ENCODE measurements around the gene RYR2.

RYR2 gene

DNA sequence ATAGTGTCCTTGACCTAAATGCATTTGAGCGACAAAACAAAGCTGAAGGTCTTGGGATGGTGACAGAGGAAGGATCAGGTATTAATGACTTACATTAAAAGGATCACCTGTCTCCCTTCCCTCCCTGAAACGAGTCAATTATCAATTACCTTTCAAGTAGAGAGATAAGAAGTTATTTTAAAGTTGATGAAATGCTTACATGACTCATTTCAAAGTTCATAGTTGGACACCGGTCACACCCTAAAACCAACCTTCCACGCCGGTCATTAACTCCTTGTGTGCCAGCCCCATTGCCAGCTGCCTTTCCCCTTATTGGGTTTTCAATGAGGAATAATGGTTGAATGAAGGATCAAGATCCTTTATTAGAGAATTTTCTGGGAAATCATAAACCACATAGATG, 719.0 kb downstream of the RYR2 start:
- Histone ChIP-seq H3K27ac (ENCODE audit: low read length) (no peak overlapping the region), H3K36me3 (ENCODE audit: control insufficient read depth in 2 of 2, insufficient read depth in 2 of 2, low read length in 2 of 2) (peaks cover 0 to 2% of the 10 kb centered on the region in 2 donors), H3K9me3 (ENCODE audit: control insufficient read depth in 2 of 2, low read length in 2 of 2) (no peaks in the 10 kb centered on the region), H3K27me3 (ENCODE audit: control insufficient read depth in 1 of 2, insufficient read depth in 2 of 2, low read length in 2 of 2) (no peaks in the 10 kb centered on the region), H3K4me3 (ENCODE audit: low read length in 2 of 2) (no peak overlapping the region), H3K9ac (ENCODE audit: low read length in 2 of 2) (no peak overlapping the region), H3K4me1 (ENCODE audit: control insufficient read depth, insufficient read depth, low read length) (no peaks in the 10 kb centered on the region)

DNA sequence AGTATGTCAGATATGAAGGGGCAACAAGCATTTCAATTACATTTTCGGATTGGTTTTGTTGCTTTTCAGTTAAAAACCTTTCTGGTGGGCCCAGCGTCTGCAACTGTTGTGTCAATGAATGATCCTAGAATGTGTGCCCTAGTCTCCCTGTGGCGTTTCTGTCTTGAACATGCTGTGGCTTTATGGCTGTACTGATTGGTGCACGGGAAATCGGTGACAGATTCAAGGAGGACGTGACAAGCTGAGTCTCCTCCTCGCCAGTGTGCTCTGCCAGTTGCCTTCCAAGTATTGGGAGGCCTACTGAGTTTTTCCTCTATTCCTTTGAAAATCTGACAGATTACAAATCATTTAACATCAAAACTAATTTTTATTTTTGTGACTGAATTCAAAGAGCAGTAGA, 721.2 kb downstream of the RYR2 start:
- no peak overlapping the region for H3K27ac ChIP-seq (ENCODE audit: low read length)
- no peak overlapping the region for H3K9ac ChIP-seq (ENCODE audit: low read length in 2 of 2)
- no peaks in the 10 kb centered on the region for H3K9me3 ChIP-seq (ENCODE audit: control insufficient read depth in 2 of 2, low read length in 2 of 2)
- H3K4me1 ChIP-seq (ENCODE audit: control insufficient read depth, insufficient read depth, low read length) = no peaks in the 10 kb centered on the region
- no peak overlapping the region for H3K4me3 ChIP-seq (ENCODE audit: low read length in 2 of 2)
- no peaks in the 10 kb centered on the region for H3K27me3 ChIP-seq (ENCODE audit: control insufficient read depth in 1 of 2, insufficient read depth in 2 of 2, low read length in 2 of 2)
- peaks cover 0 to 2% of the 10 kb centered on the region in 2 donors for H3K36me3 ChIP-seq (ENCODE audit: control insufficient read depth in 2 of 2, insufficient read depth in 2 of 2, low read length in 2 of 2)

DNA sequence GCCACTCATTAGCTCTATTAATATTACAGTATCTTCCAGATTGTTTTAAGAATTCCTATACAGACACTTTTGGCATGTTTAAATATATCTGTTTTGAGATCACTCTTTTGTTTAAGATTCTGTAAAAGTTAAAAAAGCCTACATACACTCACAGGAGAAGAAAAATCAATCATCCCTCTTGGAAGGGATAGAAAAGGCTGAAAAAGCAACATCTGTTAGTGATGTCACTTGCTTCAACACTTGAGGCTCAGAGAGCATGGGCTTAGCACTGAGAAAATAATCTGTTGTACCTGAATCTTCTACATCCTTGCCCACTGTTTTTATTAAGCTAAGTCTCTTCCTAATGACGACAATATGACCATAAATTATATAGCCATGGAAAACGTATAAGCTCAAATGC, 721.8 kb downstream of the RYR2 start:
- H3K4me1 ChIP-seq (ENCODE audit: control insufficient read depth, insufficient read depth, low read length) = no peaks in the 10 kb centered on the region
- H3K4me3 ChIP-seq (ENCODE audit: low read length in 2 of 2) = no peak overlapping the region
- H3K27ac ChIP-seq (ENCODE audit: low read length) = no peak overlapping the region
- peaks cover 0 to 2% of the 10 kb centered on the region in 2 donors for H3K36me3 ChIP-seq (ENCODE audit: control insufficient read depth in 2 of 2, insufficient read depth in 2 of 2, low read length in 2 of 2)
- H3K27me3 ChIP-seq (ENCODE audit: control insufficient read depth in 1 of 2, insufficient read depth in 2 of 2, low read length in 2 of 2) = no peaks in the 10 kb centered on the region
- no peak overlapping the region for H3K9ac ChIP-seq (ENCODE audit: low read length in 2 of 2)
- no peaks in the 10 kb centered on the region for H3K9me3 ChIP-seq (ENCODE audit: control insufficient read depth in 2 of 2, low read length in 2 of 2)

- H3K9ac ChIP-seq (ENCODE audit: low read length in 2 of 2) = no peak overlapping the region
- H3K9me3 ChIP-seq (ENCODE audit: control insufficient read depth in 2 of 2, low read length in 2 of 2) = no peaks in the 10 kb centered on the region
- no peaks in the 10 kb centered on the region for H3K36me3 ChIP-seq (ENCODE audit: control insufficient read depth in 2 of 2, insufficient read depth in 2 of 2, low read length in 2 of 2)
- no peaks in the 10 kb centered on the region for H3K4me1 ChIP-seq (ENCODE audit: control insufficient read depth, insufficient read depth, low read length)
- H3K27ac ChIP-seq (ENCODE audit: low read length) = no peak overlapping the region
- H3K4me3 ChIP-seq (ENCODE audit: low read length in 2 of 2) = no peak overlapping the region
- H3K27me3 ChIP-seq (ENCODE audit: control insufficient read depth in 1 of 2, insufficient read depth in 2 of 2, low read length in 2 of 2) = no peaks in the 10 kb centered on the region
These were observed 727.9 kb downstream of the RYR2 start for GRCh38 chr1:237769916-237770315.

DNA sequence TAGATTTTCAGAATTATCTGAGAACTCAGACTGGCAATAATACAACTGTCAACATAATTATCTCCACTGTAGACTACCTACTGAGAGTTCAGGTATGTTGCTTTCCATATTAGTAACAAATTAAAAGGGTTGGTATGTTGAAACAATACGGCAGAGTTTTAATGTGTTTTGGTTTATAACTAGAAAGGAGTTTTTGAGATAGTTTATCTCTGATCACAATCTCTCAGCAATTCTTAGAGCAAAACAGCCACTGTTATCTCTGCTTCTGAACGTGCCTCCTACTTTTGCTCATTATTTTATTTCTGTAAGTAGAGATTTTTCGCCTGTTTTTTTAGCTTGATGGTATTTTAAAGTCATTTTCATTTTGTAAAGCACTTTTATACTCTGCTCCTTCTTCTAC, 730.0 kb downstream of the RYR2 start:
- Histone ChIP-seq H3K36me3 (ENCODE audit: control insufficient read depth in 2 of 2, insufficient read depth in 2 of 2, low read length in 2 of 2) (no peaks in the 10 kb centered on the region), H3K27ac (ENCODE audit: low read length) (no peak overlapping the region), H3K4me1 (ENCODE audit: control insufficient read depth, insufficient read depth, low read length) (no peaks in the 10 kb centered on the region), H3K9me3 (ENCODE audit: control insufficient read depth in 2 of 2, low read length in 2 of 2) (no peaks in the 10 kb centered on the region), H3K9ac (ENCODE audit: low read length in 2 of 2) (no peak overlapping the region), H3K4me3 (ENCODE audit: low read length in 2 of 2) (no peak overlapping the region), H3K27me3 (ENCODE audit: control insufficient read depth in 1 of 2, insufficient read depth in 2 of 2, low read length in 2 of 2) (no peaks in the 10 kb centered on the region)

GRCh38 chr1:237774246-237774645, 732.3 kb downstream of the RYR2 start:
- Histone ChIP-seq H3K27ac (ENCODE audit: low read length) (no peak overlapping the region), H3K4me3 (ENCODE audit: low read length in 2 of 2) (no peak overlapping the region), H3K36me3 (ENCODE audit: control insufficient read depth in 2 of 2, insufficient read depth in 2 of 2, low read length in 2 of 2) (no peaks in the 10 kb centered on the region), H3K9me3 (ENCODE audit: control insufficient read depth in 2 of 2, low read length in 2 of 2) (no peaks in the 10 kb centered on the region), H3K4me1 (ENCODE audit: control insufficient read depth, insufficient read depth, low read length) (no peaks in the 10 kb centered on the region), H3K9ac (ENCODE audit: low read length in 2 of 2) (no peak overlapping the region), H3K27me3 (ENCODE audit: control insufficient read depth in 1 of 2, insufficient read depth in 2 of 2, low read length in 2 of 2) (no peaks in the 10 kb centered on the region)

DNA sequence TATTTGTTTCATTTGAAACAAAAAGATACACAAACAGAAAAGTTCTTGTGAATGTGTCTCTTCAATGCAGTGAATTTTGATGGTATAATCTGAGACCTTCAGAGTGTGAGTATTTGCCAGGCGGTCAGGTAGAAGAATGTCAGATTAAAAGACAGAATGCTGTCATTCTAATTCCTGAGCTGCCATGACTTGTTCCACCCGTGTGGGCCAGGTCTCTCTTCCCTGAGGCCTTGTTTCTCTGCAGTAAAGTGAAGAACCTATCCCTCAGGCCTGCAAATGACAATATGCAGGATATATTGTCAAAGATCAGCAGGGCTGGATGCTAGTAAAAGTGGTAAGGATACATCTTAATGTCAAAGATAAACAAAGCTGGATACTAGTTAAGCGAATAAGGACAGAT, 737.4 kb downstream of the RYR2 start:
- Histone ChIP-seq H3K9me3 (ENCODE audit: control insufficient read depth in 2 of 2, low read length in 2 of 2) (no peaks in the 10 kb centered on the region), H3K4me1 (ENCODE audit: control insufficient read depth, insufficient read depth, low read length) (no peaks in the 10 kb centered on the region), H3K4me3 (ENCODE audit: low read length in 2 of 2) (no peak overlapping the region), H3K36me3 (ENCODE audit: control insufficient read depth in 2 of 2, insufficient read depth in 2 of 2, low read length in 2 of 2) (peaks cover 0 to 4% of the 10 kb centered on the region in 2 donors), H3K9ac (ENCODE audit: low read length in 2 of 2) (no peak overlapping the region), H3K27me3 (ENCODE audit: control insufficient read depth in 1 of 2, insufficient read depth in 2 of 2, low read length in 2 of 2) (no peaks in the 10 kb centered on the region), H3K27ac (ENCODE audit: low read length) (no peak overlapping the region)

DNA sequence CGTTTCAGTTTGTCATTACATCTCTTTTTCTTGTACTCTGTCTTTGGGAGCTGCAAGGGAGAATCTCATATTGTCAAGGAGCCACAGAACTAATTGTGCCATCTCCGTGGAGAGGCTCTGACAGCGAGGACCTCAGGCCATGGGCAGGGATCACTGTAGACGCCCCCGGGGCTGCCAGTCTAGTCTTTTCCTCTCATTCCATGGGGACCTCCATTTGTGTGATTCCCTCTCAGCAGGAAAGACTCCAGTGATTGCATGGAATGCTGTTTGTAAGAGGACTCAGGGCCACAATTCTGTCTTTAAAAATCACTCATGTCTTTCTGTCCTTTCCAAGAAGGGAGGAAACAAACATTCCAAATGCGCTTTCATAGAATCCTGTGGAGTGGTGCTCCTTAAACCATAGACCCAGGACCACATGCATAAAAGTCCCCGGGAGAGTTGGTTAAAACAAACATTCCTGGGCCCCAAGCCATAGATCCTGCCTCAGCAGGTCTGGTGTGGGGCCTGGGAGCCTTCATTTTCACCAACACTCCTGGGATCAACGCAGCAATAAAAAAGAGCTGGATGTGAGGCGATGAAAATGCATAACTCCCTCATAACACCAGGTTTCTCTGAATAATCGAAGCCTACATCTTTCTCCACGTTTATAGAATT, 744.2 kb downstream of the RYR2 start:
- Histone ChIP-seq H3K9ac (ENCODE audit: low read length in 2 of 2) (no peak overlapping the region), H3K36me3 (ENCODE audit: control insufficient read depth in 2 of 2, insufficient read depth in 2 of 2, low read length in 2 of 2) (peaks cover 4 to 22% of the 10 kb centered on the region in 2 donors), H3K27ac (ENCODE audit: low read length) (no peak overlapping the region), H3K27me3 (ENCODE audit: control insufficient read depth in 1 of 2, insufficient read depth in 2 of 2, low read length in 2 of 2) (no peaks in the 10 kb centered on the region), H3K9me3 (ENCODE audit: control insufficient read depth in 2 of 2, low read length in 2 of 2) (no peaks in the 10 kb centered on the region), H3K4me3 (ENCODE audit: low read length in 2 of 2) (no peak overlapping the region), H3K4me1 (ENCODE audit: control insufficient read depth, insufficient read depth, low read length) (no peaks in the 10 kb centered on the region)

GRCh38 chr1:237788069-237788468, 746.1 kb downstream of the RYR2 start:
- H3K27ac ChIP-seq (ENCODE audit: low read length) = no peak overlapping the region
- H3K4me3 ChIP-seq (ENCODE audit: low read length in 2 of 2) = no peak overlapping the region
- no peaks in the 10 kb centered on the region for H3K4me1 ChIP-seq (ENCODE audit: control insufficient read depth, insufficient read depth, low read length)
- peaks cover 9 to 33% of the 10 kb centered on the region in 2 donors for H3K36me3 ChIP-seq (ENCODE audit: control insufficient read depth in 2 of 2, insufficient read depth in 2 of 2, low read length in 2 of 2)
- H3K9me3 ChIP-seq (ENCODE audit: control insufficient read depth in 2 of 2, low read length in 2 of 2) = no peaks in the 10 kb centered on the region
- no peak overlapping the region for H3K9ac ChIP-seq (ENCODE audit: low read length in 2 of 2)
- no peaks in the 10 kb centered on the region for H3K27me3 ChIP-seq (ENCODE audit: control insufficient read depth in 1 of 2, insufficient read depth in 2 of 2, low read length in 2 of 2)

DNA sequence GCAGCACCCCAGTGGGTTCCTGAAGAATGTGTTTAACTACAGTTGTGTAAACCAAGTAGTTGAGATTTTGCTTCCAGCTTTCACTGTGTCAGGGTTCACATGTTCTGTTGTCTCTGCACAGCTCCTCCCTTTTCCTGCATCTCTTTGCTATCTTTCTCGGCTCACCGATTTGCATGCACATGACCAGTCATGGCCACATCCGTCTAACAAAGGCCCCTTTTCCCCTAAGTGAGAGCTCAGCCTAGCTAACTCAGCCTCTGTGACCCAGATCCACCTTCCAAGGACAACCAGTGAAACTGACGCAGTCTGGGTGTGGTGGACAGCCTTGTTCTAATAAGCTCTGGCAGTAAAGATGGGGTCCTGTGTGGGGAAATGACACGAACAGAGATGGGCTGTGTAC, 747.6 kb downstream of the RYR2 start:
- Histone ChIP-seq H3K4me1 (ENCODE audit: control insufficient read depth, insufficient read depth, low read length) (no peaks in the 10 kb centered on the region), H3K27ac (ENCODE audit: low read length) (no peak overlapping the region), H3K27me3 (ENCODE audit: control insufficient read depth in 1 of 2, insufficient read depth in 2 of 2, low read length in 2 of 2) (no peaks in the 10 kb centered on the region), H3K36me3 (ENCODE audit: control insufficient read depth in 2 of 2, insufficient read depth in 2 of 2, low read length in 2 of 2) (peaks cover 9 to 26% of the 10 kb centered on the region in 2 donors), H3K9ac (ENCODE audit: low read length in 2 of 2) (no peak overlapping the region), H3K9me3 (ENCODE audit: control insufficient read depth in 2 of 2, low read length in 2 of 2) (no peaks in the 10 kb centered on the region), H3K4me3 (ENCODE audit: low read length in 2 of 2) (no peak overlapping the region)

- Histone ChIP-seq H3K27ac (ENCODE audit: low read length) (no peak overlapping the region), H3K9me3 (ENCODE audit: control insufficient read depth in 2 of 2, low read length in 2 of 2) (no peaks in the 10 kb centered on the region), H3K36me3 (ENCODE audit: control insufficient read depth in 2 of 2, insufficient read depth in 2 of 2, low read length in 2 of 2) (peaks cover 4 to 26% of the 10 kb centered on the region in 2 donors), H3K27me3 (ENCODE audit: control insufficient read depth in 1 of 2, insufficient read depth in 2 of 2, low read length in 2 of 2) (no peaks in the 10 kb centered on the region), H3K4me3 (ENCODE audit: low read length in 2 of 2) (no peak overlapping the region), H3K9ac (ENCODE audit: low read length in 2 of 2) (no peak overlapping the region), H3K4me1 (ENCODE audit: control insufficient read depth, insufficient read depth, low read length) (no peaks in the 10 kb centered on the region)
These were observed 749.6 kb downstream of the RYR2 start for GRCh38 chr1:237791592-237791991.
